K562 (cell line): ENCODE measurements around the gene FRG2B.

Experiments used
- ARNT ChIP-seq, 2 experiments: fragments of 450-650 bp; IDR thresholded peaks; 2 replicates each; pipeline ENCODE4 v1.6.1; 2016; ENCODE audit warnings: mild to moderate bottlenecking in 1 of 2
- EP300 ChIP-seq: IDR thresholded peaks from 2 replicates; pipeline ENCODE4 v1.6.1; 2012; ENCODE audit warnings: low read length, improper control_type of control experiment
- ETV5 ChIP-seq: sonication (generic); formaldehyde crosslinking; IDR thresholded peaks from 2 replicates; pipeline ENCODE4 v1.4.0; 2020; ENCODE audit warnings: low read depth, mild to moderate bottlenecking, missing genetic modification reagents
- GABPA ChIP-seq: fragments of 200-800 bp; sonication (Bioruptor generic); conservative IDR thresholded peaks from 2 replicates; pipeline ENCODE4 v1.6.1; 2016; ENCODE audit warnings: low read depth, missing genetic modification characterization, missing compliant biosample characterization
- TF ChIP-seq, protein P1 (sequence below), 3 experiments: IDR thresholded peaks in 2 of 3; conservative IDR thresholded peaks in 1 of 3; 2 replicates each; pipeline ENCODE4 v1.5.1; 2011 to 2012; ENCODE audit warnings: low read length in 3 of 3, mild to moderate bottlenecking in 3 of 3, control low read depth in 2 of 3, improper control_type of control experiment in 1 of 3, inconsistent platforms in 1 of 3, low read depth in 1 of 3, mixed read lengths in 1 of 3, moderate library complexity in 1 of 3; ENCODE audit not compliant: insufficient read depth in 2 of 3
- TF ChIP-seq, protein P2 (sequence below): sonication (generic); formaldehyde crosslinking; IDR thresholded peaks from 2 replicates; pipeline ENCODE4 v1.8.1; 2023; ENCODE audit warnings: mild to moderate bottlenecking, missing genetic modification reagents

DNA sequence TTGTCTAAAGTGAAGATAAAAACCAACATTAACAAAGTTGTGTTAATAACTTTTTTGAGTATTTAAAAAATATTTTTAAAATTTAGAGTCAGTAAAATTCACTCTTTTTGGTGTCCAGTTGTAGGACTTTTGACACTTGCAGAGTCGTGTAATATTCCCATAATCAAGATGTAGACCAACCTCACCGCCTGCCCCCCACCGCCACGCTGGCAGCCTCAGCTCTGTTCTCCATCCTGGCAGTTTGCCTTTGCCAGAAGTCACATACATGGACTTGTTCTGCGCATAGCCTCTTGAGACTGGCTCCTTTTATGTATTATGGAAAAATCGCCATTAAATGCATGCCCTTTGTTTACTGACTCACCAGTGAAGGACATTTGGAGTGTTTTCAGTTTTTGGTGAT is 33.9 kb downstream of the FRG2B start:
- TF ChIP-seq, protein P1, sequence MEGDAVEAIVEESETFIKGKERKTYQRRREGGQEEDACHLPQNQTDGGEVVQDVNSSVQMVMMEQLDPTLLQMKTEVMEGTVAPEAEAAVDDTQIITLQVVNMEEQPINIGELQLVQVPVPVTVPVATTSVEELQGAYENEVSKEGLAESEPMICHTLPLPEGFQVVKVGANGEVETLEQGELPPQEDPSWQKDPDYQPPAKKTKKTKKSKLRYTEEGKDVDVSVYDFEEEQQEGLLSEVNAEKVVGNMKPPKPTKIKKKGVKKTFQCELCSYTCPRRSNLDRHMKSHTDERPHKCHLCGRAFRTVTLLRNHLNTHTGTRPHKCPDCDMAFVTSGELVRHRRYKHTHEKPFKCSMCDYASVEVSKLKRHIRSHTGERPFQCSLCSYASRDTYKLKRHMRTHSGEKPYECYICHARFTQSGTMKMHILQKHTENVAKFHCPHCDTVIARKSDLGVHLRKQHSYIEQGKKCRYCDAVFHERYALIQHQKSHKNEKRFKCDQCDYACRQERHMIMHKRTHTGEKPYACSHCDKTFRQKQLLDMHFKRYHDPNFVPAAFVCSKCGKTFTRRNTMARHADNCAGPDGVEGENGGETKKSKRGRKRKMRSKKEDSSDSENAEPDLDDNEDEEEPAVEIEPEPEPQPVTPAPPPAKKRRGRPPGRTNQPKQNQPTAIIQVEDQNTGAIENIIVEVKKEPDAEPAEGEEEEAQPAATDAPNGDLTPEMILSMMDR (IDR thresholded peaks at IDR 0.05 in 2 of 3, conservative IDR thresholded peaks at IDR 0.05 in 1 of 3; ENCODE audit: insufficient read depth in 2 of 3, low read depth in 1 of 3, low read length in 3 of 3): no peak
- TF ChIP-seq ARNT (IDR thresholded peaks at IDR 0.05) (no peak), EP300 (no peak), GABPA (tag) (no peak), ETV5 (CRISPR knock-in tag) (no peak)
- TF ChIP-seq, protein P2, sequence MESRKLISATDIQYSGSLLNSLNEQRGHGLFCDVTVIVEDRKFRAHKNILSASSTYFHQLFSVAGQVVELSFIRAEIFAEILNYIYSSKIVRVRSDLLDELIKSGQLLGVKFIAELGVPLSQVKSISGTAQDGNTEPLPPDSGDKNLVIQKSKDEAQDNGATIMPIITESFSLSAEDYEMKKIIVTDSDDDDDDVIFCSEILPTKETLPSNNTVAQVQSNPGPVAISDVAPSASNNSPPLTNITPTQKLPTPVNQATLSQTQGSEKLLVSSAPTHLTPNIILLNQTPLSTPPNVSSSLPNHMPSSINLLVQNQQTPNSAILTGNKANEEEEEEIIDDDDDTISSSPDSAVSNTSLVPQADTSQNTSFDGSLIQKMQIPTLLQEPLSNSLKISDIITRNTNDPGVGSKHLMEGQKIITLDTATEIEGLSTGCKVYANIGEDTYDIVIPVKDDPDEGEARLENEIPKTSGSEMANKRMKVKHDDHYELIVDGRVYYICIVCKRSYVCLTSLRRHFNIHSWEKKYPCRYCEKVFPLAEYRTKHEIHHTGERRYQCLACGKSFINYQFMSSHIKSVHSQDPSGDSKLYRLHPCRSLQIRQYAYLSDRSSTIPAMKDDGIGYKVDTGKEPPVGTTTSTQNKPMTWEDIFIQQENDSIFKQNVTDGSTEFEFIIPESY (CRISPR knock-in tag): no peak
